Brain microvascular endothelial cell (primary cell): ENCODE measurements around the gene FAM98A.
A peak's percentile ranks its signal among the peaks of the same experiment; 100 is the strongest.

Experiments
- DNase-seq: peaks from one replicate; pipeline ENCODE4 v3.0.0-alpha.2; 2020
- H3K27ac ChIP-seq: fragments of 250-450 bp; sonication (Bioruptor Pico); 2 replicates; pipeline ENCODE4 v1.5.1; 2020; ENCODE audit warnings: mild to moderate bottlenecking, moderate library complexity
- H3K27me3 ChIP-seq: fragments of 250-450 bp; sonication (Bioruptor Pico); replicated peaks from 2 replicates; pipeline ENCODE4 v1.5.1; 2020; ENCODE audit warnings: mild to moderate bottlenecking
- H3K36me3 ChIP-seq: fragments of 250-450 bp; sonication (Bioruptor Pico); replicated peaks from 2 replicates; pipeline ENCODE4 v1.5.1; 2020; ENCODE audit warnings: mild to moderate bottlenecking
- H3K4me3 ChIP-seq: 2 replicates; pipeline ENCODE4 v1.5.1; 2011; ENCODE audit warnings: low read depth, mild to moderate bottlenecking, control low read depth, low read length, moderate library complexity
- in situ Hi-C: cut with HindIII; loops from 2 replicates; pipeline ENCODE4 v1.10.0; 2017; ENCODE audit warnings: low sequenced_read_pairs, low pct_ligation_motif_present
- TF ChIP-seq, protein P1 (sequence below): IDR thresholded peaks from 2 replicates; pipeline ENCODE4 v1.5.1; 2011; ENCODE audit warnings: low read depth, mild to moderate bottlenecking, moderate library complexity, low read length, control low read depth, inconsistent platforms; ENCODE audit errors: missing control alignments

Gene FAM98A

DNA sequence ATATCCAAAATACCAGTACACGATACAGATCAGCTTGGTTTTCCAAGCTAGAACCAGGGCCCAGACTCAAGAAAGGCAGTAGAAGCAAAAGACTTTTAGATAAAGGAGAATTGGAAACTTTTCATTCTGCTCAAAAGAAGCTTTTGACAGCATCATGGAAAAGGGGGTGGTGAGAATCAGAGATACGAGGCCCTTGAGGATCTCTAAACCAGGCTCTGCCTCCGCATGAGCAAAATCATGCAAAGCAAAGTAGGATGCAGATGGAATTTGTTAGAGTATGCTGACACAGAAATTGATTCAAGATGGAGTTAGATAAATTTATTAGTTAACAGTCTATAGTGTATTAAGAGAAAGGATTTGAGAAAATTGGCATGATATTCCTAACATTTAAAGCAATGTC, 39.8 kb downstream of the FAM98A start:
- in situ Hi-C loops: no loop called here
- no peak for DNase-seq
- Histone ChIP-seq H3K36me3 (no peaks in the 10 kb centered on the region), H3K4me3 (no peak overlapping the region), H3K27me3 (no peaks in the 10 kb centered on the region), H3K27ac (no peak overlapping the region)
- TF ChIP-seq, protein P1, sequence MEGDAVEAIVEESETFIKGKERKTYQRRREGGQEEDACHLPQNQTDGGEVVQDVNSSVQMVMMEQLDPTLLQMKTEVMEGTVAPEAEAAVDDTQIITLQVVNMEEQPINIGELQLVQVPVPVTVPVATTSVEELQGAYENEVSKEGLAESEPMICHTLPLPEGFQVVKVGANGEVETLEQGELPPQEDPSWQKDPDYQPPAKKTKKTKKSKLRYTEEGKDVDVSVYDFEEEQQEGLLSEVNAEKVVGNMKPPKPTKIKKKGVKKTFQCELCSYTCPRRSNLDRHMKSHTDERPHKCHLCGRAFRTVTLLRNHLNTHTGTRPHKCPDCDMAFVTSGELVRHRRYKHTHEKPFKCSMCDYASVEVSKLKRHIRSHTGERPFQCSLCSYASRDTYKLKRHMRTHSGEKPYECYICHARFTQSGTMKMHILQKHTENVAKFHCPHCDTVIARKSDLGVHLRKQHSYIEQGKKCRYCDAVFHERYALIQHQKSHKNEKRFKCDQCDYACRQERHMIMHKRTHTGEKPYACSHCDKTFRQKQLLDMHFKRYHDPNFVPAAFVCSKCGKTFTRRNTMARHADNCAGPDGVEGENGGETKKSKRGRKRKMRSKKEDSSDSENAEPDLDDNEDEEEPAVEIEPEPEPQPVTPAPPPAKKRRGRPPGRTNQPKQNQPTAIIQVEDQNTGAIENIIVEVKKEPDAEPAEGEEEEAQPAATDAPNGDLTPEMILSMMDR: no peak

DNA sequence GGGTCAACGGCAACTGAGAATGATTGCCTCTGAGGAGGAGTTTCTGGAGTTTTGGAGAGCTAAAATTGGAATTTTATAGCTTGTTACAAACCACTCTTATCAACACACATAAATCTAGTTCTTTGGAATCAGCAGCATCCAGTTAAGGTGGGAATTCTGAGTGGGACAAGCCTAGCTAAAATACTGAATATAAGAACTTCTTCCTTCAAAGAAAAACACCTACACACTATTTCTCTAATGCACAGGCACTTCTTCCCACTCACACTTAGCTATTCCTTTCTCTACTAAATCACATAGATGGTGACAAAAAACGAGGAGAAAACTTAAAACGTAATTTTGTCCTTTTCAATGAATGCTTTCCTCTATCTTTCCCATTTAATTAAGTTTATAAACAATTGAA, 43.4 kb downstream of the FAM98A start:
- in situ Hi-C loops: no loop called here
- H3K36me3 ChIP-seq: no peaks in the 10 kb centered on the region
- TF ChIP-seq, protein P1: no peak
- H3K4me3 ChIP-seq: no peak overlapping the region
- no peak overlapping the region for H3K27ac ChIP-seq
- DNase-seq: no peak
- H3K27me3 ChIP-seq: no peaks in the 10 kb centered on the region

DNA sequence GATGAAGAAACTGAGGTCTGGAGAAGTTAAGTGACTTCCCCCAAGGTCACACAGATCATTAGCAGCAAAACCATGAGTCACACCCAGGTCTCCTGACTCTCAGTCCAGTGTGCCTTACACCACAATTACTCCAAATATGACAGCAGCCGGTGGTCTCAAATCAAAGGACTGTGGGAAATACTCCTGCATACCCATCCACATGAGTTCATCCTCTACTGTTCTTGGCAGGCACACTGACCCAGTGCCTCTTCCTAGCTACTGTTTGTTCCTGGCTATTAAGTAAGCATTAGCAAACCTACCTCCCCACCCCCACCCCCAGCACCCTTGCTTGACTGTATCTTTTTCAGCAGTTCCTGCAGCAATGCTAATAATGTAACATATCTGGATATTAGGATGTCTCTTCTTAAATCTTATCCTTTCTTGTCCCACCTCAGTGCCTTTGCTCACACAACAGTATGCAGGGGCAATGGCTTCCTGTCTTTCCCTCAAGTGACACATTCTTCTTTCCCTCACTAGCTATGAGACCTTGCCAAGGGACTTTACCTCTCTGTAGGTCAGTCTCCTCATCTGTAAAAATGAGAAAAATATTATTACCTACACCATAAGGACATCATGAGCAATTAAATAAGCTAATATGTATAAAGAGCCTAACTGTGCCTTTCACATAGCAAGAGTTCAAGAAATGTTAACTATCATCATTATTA, 46.2 kb downstream of the FAM98A start:
- in situ Hi-C loops: no loop called here

DNA sequence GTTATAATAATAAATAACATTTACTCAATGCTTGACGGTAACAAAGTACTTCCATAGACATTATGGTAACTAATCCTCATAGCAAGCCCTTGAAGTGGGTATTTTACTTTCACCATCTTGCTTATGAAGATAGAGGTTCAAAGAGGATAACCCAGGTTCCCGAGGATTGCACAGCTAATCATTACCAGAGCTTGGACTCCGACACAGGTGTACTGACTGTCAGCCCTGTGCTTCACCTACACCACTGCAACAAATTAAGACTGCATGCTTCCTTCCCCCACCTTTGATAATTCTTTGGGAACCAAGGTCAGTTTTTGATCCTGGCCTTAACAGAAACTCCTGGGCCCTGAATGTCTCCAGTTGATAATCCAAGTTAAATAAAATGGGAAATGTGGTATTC, 48.9 kb downstream of the FAM98A start:
- DNase-seq: no peak
- no peaks in the 10 kb centered on the region for H3K27me3 ChIP-seq
- no peaks in the 10 kb centered on the region for H3K36me3 ChIP-seq
- in situ Hi-C loops: no loop called here
- H3K27ac ChIP-seq: no peak overlapping the region
- TF ChIP-seq, protein P1: no peak
- H3K4me3 ChIP-seq: no peak overlapping the region

More for the DNA sequence above, 46.2 kb downstream of the FAM98A start:
- H3K4me3 ChIP-seq: no peak overlapping the region
- no peaks in the 10 kb centered on the region for H3K36me3 ChIP-seq
- TF ChIP-seq, protein P1: no peak
- peak; percentile 45 for DNase-seq
- no peak overlapping the region for H3K27ac ChIP-seq
- no peaks in the 10 kb centered on the region for H3K27me3 ChIP-seq

DNA sequence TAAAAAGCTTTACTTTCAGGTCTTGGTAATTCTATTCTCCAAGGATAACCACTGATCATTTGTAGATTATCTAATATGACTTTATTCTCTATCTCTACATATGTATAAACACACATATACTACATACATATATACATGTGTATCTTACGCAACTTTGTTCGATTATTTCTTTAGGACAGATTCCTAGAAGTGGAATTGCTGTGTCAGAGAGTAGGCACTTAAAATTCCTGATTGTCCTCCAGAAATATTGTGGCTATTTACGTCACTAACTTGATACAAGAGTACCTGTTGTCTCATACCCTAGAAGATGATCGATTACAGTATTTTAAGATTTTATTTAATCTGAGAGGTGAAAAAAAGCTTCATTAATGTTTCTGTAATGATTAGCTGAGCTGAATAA, 57.9 kb downstream of the FAM98A start:
- Histone ChIP-seq H3K36me3 (no peaks in the 10 kb centered on the region), H3K4me3 (no peak overlapping the region), H3K27me3 (no peaks in the 10 kb centered on the region), H3K27ac (no peak overlapping the region)
- TF ChIP-seq, protein P1: no peak
- DNase-seq: no peak
- in situ Hi-C loops: no loop called here

DNA sequence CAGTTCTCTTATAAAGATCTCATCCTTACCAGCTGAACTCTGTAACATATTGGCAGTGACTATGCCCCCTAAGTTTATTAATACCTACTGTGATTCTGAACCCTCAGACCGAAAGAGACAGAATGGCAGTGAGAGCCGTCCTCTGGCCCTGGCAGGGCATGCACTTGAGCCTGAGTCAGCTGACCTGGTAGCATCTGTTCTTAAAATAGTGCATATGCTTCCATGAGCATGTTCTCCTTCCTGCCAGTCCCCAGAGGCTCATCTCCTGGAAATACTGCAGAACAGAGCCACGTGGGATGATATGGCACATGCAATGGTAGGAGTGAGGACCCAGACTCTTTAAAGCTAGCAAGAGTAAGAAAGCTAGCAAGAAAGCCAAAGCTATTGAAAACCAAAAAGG, 63.7 kb downstream of the FAM98A start:
- Histone ChIP-seq H3K4me3 (no peak overlapping the region), H3K27ac (no peak overlapping the region), H3K27me3 (no peaks in the 10 kb centered on the region), H3K36me3 (no peaks in the 10 kb centered on the region)
- in situ Hi-C loops: no loop called here
- TF ChIP-seq, protein P1: no peak
- DNase-seq: no peak
